ENCODE measurements around the gene SPRYD3. TPM values are rescaled to one million over a fixed set of nuclear protein-coding genes. Genes with fewer than 3 reads are reported as not detected.

Gene SPRYD3
- total and polyA plus RNA-seq, 2 of the 4 experiments (the other 2 are of a cell fraction) = 25.6 to 27.8 TPM

DNA sequence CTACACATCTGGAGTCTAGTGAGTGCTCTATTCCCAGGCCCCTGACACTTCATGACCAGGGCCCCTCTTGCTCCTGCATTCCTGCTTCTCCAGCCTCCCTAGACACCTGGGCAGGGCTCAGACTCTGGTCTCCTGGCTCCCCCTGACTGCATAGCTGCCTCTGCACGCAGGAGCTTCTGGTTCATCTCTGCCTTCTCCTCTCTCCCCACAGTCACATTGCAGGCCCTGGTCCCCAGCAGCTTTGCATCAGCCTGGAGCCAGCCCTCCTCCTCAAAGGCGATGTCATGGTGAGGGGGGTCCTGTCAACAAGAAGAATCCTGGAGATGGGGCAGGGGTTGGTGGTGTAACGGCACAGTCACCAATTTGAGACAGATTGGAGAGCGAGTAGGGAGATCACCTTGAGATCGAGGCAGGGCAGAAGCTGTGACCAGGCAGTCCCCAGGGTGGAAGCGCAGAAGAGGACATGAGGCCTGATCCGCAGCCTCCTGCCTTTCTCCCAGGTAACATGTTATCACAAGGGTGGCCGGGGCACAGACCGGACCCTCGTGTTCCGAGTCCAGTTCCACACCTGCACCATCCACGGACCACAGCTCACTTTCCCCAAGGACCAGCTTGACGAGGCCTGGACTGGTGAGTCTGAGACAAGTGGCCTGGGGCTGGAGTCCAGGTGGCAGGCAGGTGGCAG lies 21.2 kb downstream of the SPRYD3 start:
- Histone ChIP-seq H3K23ac (ENCODE audit: low read depth, low read length) (no peak overlapping the region), H3K4me3 (ENCODE audit: insufficient read depth, low read depth, low read length) (no peak overlapping the region), H2AK5ac (ENCODE audit: low read depth, low read length) (no peak overlapping the region; the same call in 1 of the 2 replicates), H3K4ac (ENCODE audit: low read depth, low read length) (no peak overlapping the region), H3K4me1 (ENCODE audit: control insufficient read depth, insufficient read depth, low read length) (peaks cover 21% of the 10 kb centered on the region), H3K36me3 (ENCODE audit: control insufficient read depth, insufficient read depth, low read length) (peaks cover 81% of the 10 kb centered on the region), H3K27me3 (ENCODE audit: control insufficient read depth, insufficient read depth, low read length) (no peaks in the 10 kb centered on the region), H3K9me3 (ENCODE audit: control insufficient read depth, insufficient read depth, low read length) (no peaks in the 10 kb centered on the region), H4K8ac (ENCODE audit: low read depth in 2 of 2, low read length in 2 of 2) (no peak overlapping the region), H4K91ac (ENCODE audit: insufficient read depth, low read depth, low read length) (no peak overlapping the region; the same call in 1 of the 2 replicates), H2AK9ac (replicated peaks; ENCODE audit: low read depth, low read length, poor library complexity) (peak overlapping the region; percentile 75), H3K4me2 (ENCODE audit: low read depth, low read length) (no peak overlapping the region), H4K20me1 (ENCODE audit: insufficient read depth, low read length) (no peaks in the 10 kb centered on the region), H3K14ac (replicated peaks; ENCODE audit: low read depth, low read length) (no peak overlapping the region), H2BK5ac (ENCODE audit: low read depth, low read length, poor library complexity, severe bottlenecking) (no peak overlapping the region), H3K9me1 (ENCODE audit: insufficient read depth, low read length) (peaks cover 12% of the 10 kb centered on the region), H3K18ac (ENCODE audit: low read depth, low read length) (no peak overlapping the region), H3K27ac (ENCODE audit: insufficient read depth, low read length) (no peak overlapping the region), H3K9ac (ENCODE audit: low read depth, low read length) (no peak overlapping the region), H2AFZ (replicated peaks; ENCODE audit: low read length, poor library complexity) (no peak overlapping the region), H2BK20ac (ENCODE audit: low read depth, low read length) (no peak overlapping the region), H2BK15ac (ENCODE audit: low read depth, low read length) (no peak overlapping the region), H3K56ac (ENCODE audit: extremely low read depth, insufficient read depth, low read length) (no peak overlapping the region), H3K79me1 (ENCODE audit: low read depth in 1 of 2, low read length in 2 of 2) (peaks cover 0 to 42% of the 10 kb centered on the region in 2 experiments; a peak in 3 of 4 replicates), H4K5ac (ENCODE audit: low read depth, low read length) (no peak overlapping the region), H2BK120ac (ENCODE audit: low read depth, low read length) (no peak overlapping the region)
- no TSS peak for BruUV-seq (replicated peaks)
- DNase-seq (no peak), ATAC-seq (ENCODE audit: low read depth) (no peak)
- intact Hi-C loops (cut with micrococcal nuclease) = no loop called here
- in situ Hi-C loops (cut with MboI; ENCODE audit: low sequenced_read_pairs) = no loop called here
- TF ChIP-seq NFE2L2 (IDR thresholded peaks at IDR 0.05; ENCODE audit: low read depth, low read length) (no peak), SMC3 (IDR thresholded peaks at IDR 0.05; ENCODE audit: low read depth, low read length) (no peak), MAFK (IDR thresholded peaks at IDR 0.05; ENCODE audit: low read depth, low read length) (no peak), POLR2A (IDR thresholded peaks at IDR 0.05; ENCODE audit: low read depth, low read length) (no peak), MXI1 (IDR thresholded peaks at IDR 0.05; ENCODE audit: borderline replicate concordance, low read depth, low read length) (no peak), RFX5 (IDR thresholded peaks at IDR 0.05; ENCODE audit: low read depth, low read length) (no peak)
- POLR2A ChIA-PET (ENCODE audit: unreplicated experiment) = no interaction called here
- 85% methylated on average over 6 of the region's 13 CpGs; no CpG with 5 or more reads in 1 of the 2 experiments for WGBS, 2 experiments (ENCODE audit: extremely low coverage in 2 of 2, insufficient read length in 1 of 2)
- dilution Hi-C loops (cut with HindIII; ENCODE audit: low sequenced_read_pairs, unreplicated experiment) = no loop called here
- CTCF ChIA-PET = interaction anchor here (1.0 kb wide), 1 partner anchor 8 kb away, joined by 3 read pairs; no protein-coding TSS in a partner anchor

Data from IMR-90 (cell line).